ENCODE measurements around the gene NEURL1. TPM values are rescaled to one million over a fixed set of nuclear protein-coding genes. Genes with fewer than 3 reads are reported as not detected.

Gene NEURL1
- total RNA-seq, 1 experiment from 2014 or later, result 0.95 TPM

GRCh38 chr10:103570844-103571655 lies 77.5 kb downstream of the NEURL1 start:
- DNase-seq (ENCODE audit: low spot score), result no peak
- in situ Hi-C loops (cut with HindIII; ENCODE audit: low sequenced_read_pairs), result no loop called here

- in situ Hi-C loops (cut with HindIII; ENCODE audit: low sequenced_read_pairs), result no loop called here
- no peak for DNase-seq (ENCODE audit: low spot score)
Observed at GRCh38 chr10:103571656-103571975, 78.1 kb downstream of the NEURL1 start.

GRCh38 chr10:103572347-103573204 lies 79.1 kb downstream of the NEURL1 start:
- DNase-seq (ENCODE audit: low spot score), result no peak
- in situ Hi-C loops (cut with HindIII; ENCODE audit: low sequenced_read_pairs), result no loop called here

GRCh38 chr10:103573205-103573487 lies 79.6 kb downstream of the NEURL1 start:
- in situ Hi-C loops (cut with HindIII; ENCODE audit: low sequenced_read_pairs), result no loop called here
- DNase-seq (ENCODE audit: low spot score), result no peak

GRCh38 chr10:103574097-103575061 lies 80.9 kb downstream of the NEURL1 start:
- DNase-seq (ENCODE audit: low spot score), result no peak
- in situ Hi-C loops (cut with HindIII; ENCODE audit: low sequenced_read_pairs), result no loop called here

- DNase-seq (ENCODE audit: low spot score), result no peak
- in situ Hi-C loops (cut with HindIII; ENCODE audit: low sequenced_read_pairs), result no loop called here
Observed at GRCh38 chr10:103575416-103576075, 82.0 kb downstream of the NEURL1 start.

- no peak for DNase-seq (ENCODE audit: low spot score)
- in situ Hi-C loops (cut with HindIII; ENCODE audit: low sequenced_read_pairs), result no loop called here
Observed at GRCh38 chr10:103576076-103576471, 82.6 kb downstream of the NEURL1 start.

GRCh38 chr10:103576862-103577261 lies 83.4 kb downstream of the NEURL1 start:
- DNase-seq (ENCODE audit: low spot score), result no peak
- in situ Hi-C loops (cut with HindIII; ENCODE audit: low sequenced_read_pairs), result no loop called here

- in situ Hi-C loops (cut with HindIII; ENCODE audit: low sequenced_read_pairs), result no loop called here
- no peak for DNase-seq (ENCODE audit: low spot score)
Observed at GRCh38 chr10:103578782-103579382, 85.4 kb downstream of the NEURL1 start.

- in situ Hi-C loops (cut with HindIII; ENCODE audit: low sequenced_read_pairs), result no loop called here
Observed at GRCh38 chr10:103580011-103580410, 86.5 kb downstream of the NEURL1 start.

GRCh38 chr10:103580430-103580829 lies 86.9 kb downstream of the NEURL1 start:
- no peak for DNase-seq (ENCODE audit: low spot score)
- in situ Hi-C loops (cut with HindIII; ENCODE audit: low sequenced_read_pairs), result no loop called here

More at GRCh38 chr10:103580011-103580410, 86.5 kb downstream of the NEURL1 start:
- DNase-seq (ENCODE audit: low spot score), result no peak

GRCh38 chr10:103581499-103581898 lies 88.0 kb downstream of the NEURL1 start:
- no peak for DNase-seq (ENCODE audit: low spot score)
- in situ Hi-C loops (cut with HindIII; ENCODE audit: low sequenced_read_pairs), result no loop called here

GRCh38 chr10:103582331-103583123 lies 89.0 kb downstream of the NEURL1 start:
- DNase-seq (ENCODE audit: low spot score), result peak; percentile 63
- in situ Hi-C loops (cut with HindIII; ENCODE audit: low sequenced_read_pairs), result no loop called here

- in situ Hi-C loops (cut with HindIII; ENCODE audit: low sequenced_read_pairs), result no loop called here
- DNase-seq (ENCODE audit: low spot score), result peak; percentile 44
Observed at GRCh38 chr10:103583871-103584215, 90.3 kb downstream of the NEURL1 start.

GRCh38 chr10:103584216-103585010 lies 90.9 kb downstream of the NEURL1 start:
- DNase-seq (ENCODE audit: low spot score), result peak; percentile 46
- in situ Hi-C loops (cut with HindIII; ENCODE audit: low sequenced_read_pairs), result no loop called here

- no peak for DNase-seq (ENCODE audit: low spot score)
- in situ Hi-C loops (cut with HindIII; ENCODE audit: low sequenced_read_pairs), result no loop called here
Observed at GRCh38 chr10:103585011-103585405, 91.5 kb downstream of the NEURL1 start.

GRCh38 chr10:103587073-103587472 lies 93.6 kb downstream of the NEURL1 start:
- no peak for DNase-seq (ENCODE audit: low spot score)
- in situ Hi-C loops (cut with HindIII; ENCODE audit: low sequenced_read_pairs), result no loop called here

Measured in G401 (cell line).